Panc1 (cell line): ENCODE results near the gene USP3. TPM values are rescaled to one million over a fixed set of nuclear protein-coding genes. Genes with fewer than 3 reads are reported as not detected.
A peak's percentile ranks its signal among the peaks of the same experiment; 100 is the strongest.

ENCODE experiments used
- ATAC-seq: fragments of 200-7000 bp; cut with Tn5 transposase; 2 replicates; pipeline ENCODE4 v1.9.1; 2020; ENCODE audit warnings: mild to moderate bottlenecking, moderate library complexity
- BruUV-seq: library from RNA; stranded (reverse); fragments of 400-500 nt; replicated peaks from 2 replicates; lab custom pipeline; 2021; lab: Mats Ljungman, UMichigan
- CTCF ChIA-PET: fragments of 300-600 bp; sonication (Branson Sonifier 250); formaldehyde crosslinking; loops from one replicate; lab custom pipeline; 2022; ENCODE audit warnings: antibody characterized with exemption; lab: Charles Lee
- POLR2A ChIA-PET: fragments of 300-600 bp; sonication (Branson Sonifier 250); formaldehyde crosslinking; loops from one replicate; lab custom pipeline; 2022; ENCODE audit warnings: antibody characterized with exemption; lab: Charles Lee
- DNase-seq: peaks from one replicate; pipeline ENCODE4 v3.0.0-alpha.2; 2010; ENCODE audit warnings: low read depth, low spot score
- H3K27ac ChIP-seq: 2 replicates; pipeline ENCODE4 v1.5.1; 2011; ENCODE audit warnings: mild to moderate bottlenecking, low read length, inconsistent platforms
- H3K27me3 ChIP-seq: fragments of 200-500 bp; sonication (Bioruptor generic); 2 replicates; pipeline ENCODE4 v1.6.0; 2014; ENCODE audit warnings: low read length, inconsistent platforms; ENCODE audit not compliant: control insufficient read depth, insufficient read depth
- H3K36me3 ChIP-seq: fragments of 200-500 bp; sonication (Bioruptor generic); 2 replicates; pipeline ENCODE4 v1.5.1; 2014; ENCODE audit warnings: inconsistent platforms, mild to moderate bottlenecking, low read length, moderate library complexity; ENCODE audit not compliant: control insufficient read depth, insufficient read depth
- H3K4me1 ChIP-seq: 2 replicates; pipeline ENCODE4 v1.5.1; 2011; ENCODE audit warnings: inconsistent platforms, mild to moderate bottlenecking, low read length, moderate library complexity; ENCODE audit not compliant: control insufficient read depth, insufficient read depth
- H3K4me3 ChIP-seq, 2 experiments: 2 replicates each; pipeline ENCODE4 v1.5.1; 2011 to 2012; ENCODE audit warnings: low read depth in 2 of 2, low read length in 2 of 2, mild to moderate bottlenecking in 2 of 2, inconsistent platforms in 1 of 2, moderate library complexity in 1 of 2
- H3K9me3 ChIP-seq: fragments of 200-500 bp; sonication (Bioruptor generic); 2 replicates; pipeline ENCODE4 v1.5.1; 2014; ENCODE audit warnings: low read depth, mild to moderate bottlenecking, inconsistent platforms, low read length, moderate library complexity; ENCODE audit not compliant: control insufficient read depth, insufficient read depth
- CTCF ChIP-seq: fragments of 450-650 bp; IDR thresholded peaks from 2 replicates; pipeline ENCODE4 v1.5.1; 2017; ENCODE audit warnings: mild to moderate bottlenecking
- POLR2AphosphoS5 ChIP-seq: IDR thresholded peaks from 2 replicates; pipeline ENCODE4 v1.6.1; 2012; ENCODE audit warnings: mild to moderate bottlenecking, low read depth, low read length, moderate library complexity
- REST ChIP-seq, 2 experiments: IDR thresholded peaks; 2 replicates each; pipeline ENCODE4 v1.6.1; 2011 to 2012; ENCODE audit warnings: low read depth in 2 of 2, control low read depth in 1 of 2, low read length in 1 of 2, mild to moderate bottlenecking in 1 of 2, moderate library complexity in 1 of 2; ENCODE audit not compliant: insufficient read depth in 1 of 2
- SIN3A ChIP-seq: IDR thresholded peaks from 2 replicates; pipeline ENCODE4 v1.6.1; 2012; ENCODE audit warnings: low read depth, mild to moderate bottlenecking, low read length, moderate library complexity, borderline replicate concordance; ENCODE audit not compliant: insufficient read depth
- TCF7L2 ChIP-seq: IDR thresholded peaks from 2 replicates; pipeline ENCODE4 v1.6.1; 2011; ENCODE audit warnings: mild to moderate bottlenecking, low read depth, low read length, inconsistent platforms
- in situ Hi-C: cut with HindIII; loops from 2 replicates; pipeline ENCODE4 v1.10.0; 2016; ENCODE audit warnings: low sequenced_read_pairs, low pct_unique_long_range_greater_than_20kb
- intact Hi-C: fragments of 100-400 bp; cut with micrococcal nuclease; formaldehyde crosslinking; loops from one replicate; pipeline ENCODE4 v1.10.0; 2022; ENCODE audit not compliant: unreplicated experiment
- total RNA-seq: library from RNA; stranded (reverse); gene quantifications from one replicate; pipeline ENCODE4 v1.2.1, GENCODE V29; 2021; ENCODE audit not compliant: unreplicated experiment

USP3 gene
- total RNA-seq, 1 experiment from 2014 or later: 51.4 TPM

GRCh38 chr15:63609448-63609847, 105.1 kb downstream of the USP3 start:
- ATAC-seq (no peak), DNase-seq (no peak)
- CTCF ChIA-PET: interaction anchor here (0.5 to 1.7 kb wide), 9 partner anchors 58 to 526 kb away, joined by 3 to 11 read pairs (median 4); partner anchors contain the start of gene DAPK2
- Histone ChIP-seq H3K27ac (no peak overlapping the region), H3K4me1 (peaks cover 7% of the 10 kb centered on the region), H3K9me3 (no peaks in the 10 kb centered on the region), H3K27me3 (no peaks in the 10 kb centered on the region), H3K36me3 (peaks cover 2% of the 10 kb centered on the region; the same call in 1 of the 2 replicates), H3K4me3 (no peak overlapping the region)
- intact Hi-C loops (no loop called here), in situ Hi-C loops (no loop called here)
- POLR2A ChIA-PET: no interaction called here
- BruUV-seq: no TSS peak
- TF ChIP-seq REST (IDR thresholded peaks at IDR 0.05; ENCODE audit: insufficient read depth in 1 of 2, low read depth in 2 of 2, low read length in 1 of 2) (no peak), TCF7L2 (no peak), POLR2AphosphoS5 (no peak), SIN3A (no peak), CTCF (no peak)

- H3K4me1 ChIP-seq: peaks cover 7% of the 10 kb centered on the region
- in situ Hi-C loops (no loop called here), intact Hi-C loops (loop anchor here (2.0 to 5.0 kb wide), 2 partner anchors 280 to 457 kb away; no protein-coding TSS in a partner anchor)
- no TSS peak for BruUV-seq
- H3K36me3 ChIP-seq: peaks cover 2% of the 10 kb centered on the region; the same call in 1 of the 2 replicates
- peak; percentile 95 for ATAC-seq
- H3K9me3 ChIP-seq: no peaks in the 10 kb centered on the region
- DNase-seq: peak; percentile 64
- TF ChIP-seq POLR2AphosphoS5 (no peak), TCF7L2 (no peak), SIN3A (no peak), CTCF (peak; percentile 90), REST (IDR thresholded peaks at IDR 0.05; ENCODE audit: insufficient read depth in 1 of 2, low read depth in 2 of 2, low read length in 1 of 2) (no peak)
- H3K27ac ChIP-seq: peak overlapping the region; percentile 25; the same call in 1 of the 2 replicates
- no peaks in the 10 kb centered on the region for H3K27me3 ChIP-seq
- CTCF ChIA-PET: interaction anchor here (0.5 to 1.7 kb wide), 12 partner anchors 14 to 525 kb away, joined by 3 to 11 read pairs (median 4); partner anchors contain the start of gene DAPK2
- POLR2A ChIA-PET: interaction anchor here (0.6 to 0.7 kb wide), 2 partner anchors 9 to 345 kb away, joined by 3 to 5 read pairs; no protein-coding TSS in a partner anchor
- H3K4me3 ChIP-seq: no peak overlapping the region
Measured at GRCh38 chr15:63610209-63610841, 105.9 kb downstream of the USP3 start.
